HepG2 (cell line): ENCODE results near the gene POPDC2. TPM values are rescaled to one million over a fixed set of nuclear protein-coding genes. Genes with fewer than 3 reads are reported as not detected.

ENCODE experiments used
- AGO2 ChIP-seq: fragments of 200-400 bp; formaldehyde crosslinking; optimal IDR thresholded peaks from 2 replicates; pipeline ENCODE3; 2017; ENCODE audit warnings: mild to moderate bottlenecking, low read depth, low read length, moderate library complexity
- ATRX ChIP-seq: sonication (generic); formaldehyde crosslinking; IDR thresholded peaks from 2 replicates; pipeline ENCODE4 v1.4.0; 2020; ENCODE audit warnings: missing genetic modification reagents, borderline replicate concordance
- CEBPZ ChIP-seq: IDR thresholded peaks from 2 replicates; pipeline ENCODE4 v1.6.1; 2012; ENCODE audit warnings: low read length, improper control_type of control experiment
- ELF3 ChIP-seq: IDR thresholded peaks from 2 replicates; pipeline ENCODE4 v1.6.1; 2016; ENCODE audit warnings: missing genetic modification reagents, missing compliant biosample characterization
- EP300 ChIP-seq, 3 experiments: sonication (generic) in 1 of 3; formaldehyde crosslinking in 1 of 3; IDR thresholded peaks; 2 replicates each; pipeline versions ENCODE4 v1.5.1 to v1.6.1; 2011 to 2020; ENCODE audit warnings: low read depth in 2 of 3, low read length in 2 of 3, borderline replicate concordance in 1 of 3, improper control_type of control experiment in 1 of 3, mild to moderate bottlenecking in 1 of 3, missing genetic modification reagents in 1 of 3, moderate library complexity in 1 of 3
- KLF9 ChIP-seq: IDR thresholded peaks from 2 replicates; pipeline ENCODE4 v1.6.1; 2016; ENCODE audit warnings: low read depth
- MTA3 ChIP-seq: sonication (generic); formaldehyde crosslinking; IDR thresholded peaks from 2 replicates; pipeline ENCODE4 v1.4.0; 2020; ENCODE audit warnings: missing genetic modification reagents
- MYC ChIP-seq: sonication (generic); formaldehyde crosslinking; IDR thresholded peaks from 2 replicates; pipeline ENCODE4 v1.9.0; 2021; ENCODE audit warnings: missing genetic modification reagents, borderline replicate concordance
- NFYB ChIP-seq: sonication (generic); formaldehyde crosslinking; IDR thresholded peaks from 2 replicates; pipeline ENCODE4 v1.4.0; 2020; ENCODE audit warnings: missing genetic modification reagents
- PHF8 ChIP-seq: sonication (generic); formaldehyde crosslinking; IDR thresholded peaks from 2 replicates; pipeline ENCODE4 v1.5.0; 2020; ENCODE audit warnings: missing genetic modification reagents
- SALL1 ChIP-seq: sonication (generic); formaldehyde crosslinking; IDR thresholded peaks from 2 replicates; pipeline ENCODE4 v1.8.0; 2022; ENCODE audit warnings: mild to moderate bottlenecking, missing genetic modification reagents
- SRSF9 ChIP-seq: fragments of 200-400 bp; formaldehyde crosslinking; IDR thresholded peaks from 2 replicates; pipeline ENCODE4 v1.6.1; 2018; ENCODE audit warnings: borderline replicate concordance, mild to moderate bottlenecking, low read depth, low read length; ENCODE audit not compliant: insufficient read depth, poor library complexity, severe bottlenecking
- WIZ ChIP-seq: sonication (generic); formaldehyde crosslinking; IDR thresholded peaks from 2 replicates; pipeline ENCODE4 v1.5.1; 2020; ENCODE audit warnings: mild to moderate bottlenecking, missing genetic modification reagents
- ZBTB33 ChIP-seq: sonication (generic); formaldehyde crosslinking; IDR thresholded peaks from 2 replicates; pipeline ENCODE4 v1.4.0; 2020; ENCODE audit warnings: missing genetic modification reagents
- ZBTB38 ChIP-seq: sonication (generic); formaldehyde crosslinking; IDR thresholded peaks from 2 replicates; pipeline ENCODE4 v1.5.1; 2020; ENCODE audit warnings: mild to moderate bottlenecking, missing genetic modification reagents
- ZNF383 ChIP-seq: sonication (generic); formaldehyde crosslinking; IDR thresholded peaks from 2 replicates; pipeline ENCODE4 v1.4.0; 2020; ENCODE audit warnings: missing genetic modification reagents, mild to moderate bottlenecking, borderline replicate concordance
- ZNF570 ChIP-seq: sonication (generic); formaldehyde crosslinking; IDR thresholded peaks from 2 replicates; pipeline ENCODE4 v1.4.0; 2020; ENCODE audit warnings: mild to moderate bottlenecking, missing genetic modification reagents, borderline replicate concordance
- ZNF605 ChIP-seq: sonication (generic); formaldehyde crosslinking; IDR thresholded peaks from 2 replicates; pipeline ENCODE4 v1.8.0; 2022; ENCODE audit warnings: mild to moderate bottlenecking, missing genetic modification reagents
- polyA plus RNA-seq, 8 experiments: library from polyadenylated mRNA; depleted of rRNA in 3 of 8; stranded (reverse) in 7 of 8; unstranded in 1 of 8; fragments of >200 nt; fragmentation: Illumina TruSeq in 4 of 8; extraction: Trizol in 4 of 8; gene quantifications; 2 replicates each; pipeline versions ENCODE4 v1.2.1 to v1.2.3, GENCODE V29; 2011 to 2016; ENCODE audit warnings: low read depth in 4 of 8, missing spikeins in 1 of 8, mixed read lengths in 1 of 8; ENCODE audit not compliant: insufficient read depth in 1 of 8
- total RNA-seq, 5 experiments: library from RNA; depleted of rRNA; stranded (reverse); fragments of >200 nt; fragmentation: Illumina TruSeq; extraction: Trizol; gene quantifications; 2 replicates each; pipeline ENCODE4 v1.2.3, GENCODE V29; 2016; ENCODE audit warnings: low read depth in 1 of 5
- TF ChIP-seq, protein P1 (sequence below): IDR thresholded peaks from 2 replicates; pipeline ENCODE4 v1.6.1; 2018; ENCODE audit warnings: missing genetic modification reagents
- TF ChIP-seq, protein P2 (sequence below): sonication (generic); formaldehyde crosslinking; IDR thresholded peaks from 2 replicates; pipeline ENCODE4 v1.5.1; 2020; ENCODE audit warnings: missing genetic modification reagents, mild to moderate bottlenecking, borderline replicate concordance

Gene POPDC2
- total and polyA plus RNA-seq, 2 of the 13 experiments (the other 11 are each of a cell fraction or from before 2014, with no cell fraction given): 0.18 to 0.58 TPM

DNA sequence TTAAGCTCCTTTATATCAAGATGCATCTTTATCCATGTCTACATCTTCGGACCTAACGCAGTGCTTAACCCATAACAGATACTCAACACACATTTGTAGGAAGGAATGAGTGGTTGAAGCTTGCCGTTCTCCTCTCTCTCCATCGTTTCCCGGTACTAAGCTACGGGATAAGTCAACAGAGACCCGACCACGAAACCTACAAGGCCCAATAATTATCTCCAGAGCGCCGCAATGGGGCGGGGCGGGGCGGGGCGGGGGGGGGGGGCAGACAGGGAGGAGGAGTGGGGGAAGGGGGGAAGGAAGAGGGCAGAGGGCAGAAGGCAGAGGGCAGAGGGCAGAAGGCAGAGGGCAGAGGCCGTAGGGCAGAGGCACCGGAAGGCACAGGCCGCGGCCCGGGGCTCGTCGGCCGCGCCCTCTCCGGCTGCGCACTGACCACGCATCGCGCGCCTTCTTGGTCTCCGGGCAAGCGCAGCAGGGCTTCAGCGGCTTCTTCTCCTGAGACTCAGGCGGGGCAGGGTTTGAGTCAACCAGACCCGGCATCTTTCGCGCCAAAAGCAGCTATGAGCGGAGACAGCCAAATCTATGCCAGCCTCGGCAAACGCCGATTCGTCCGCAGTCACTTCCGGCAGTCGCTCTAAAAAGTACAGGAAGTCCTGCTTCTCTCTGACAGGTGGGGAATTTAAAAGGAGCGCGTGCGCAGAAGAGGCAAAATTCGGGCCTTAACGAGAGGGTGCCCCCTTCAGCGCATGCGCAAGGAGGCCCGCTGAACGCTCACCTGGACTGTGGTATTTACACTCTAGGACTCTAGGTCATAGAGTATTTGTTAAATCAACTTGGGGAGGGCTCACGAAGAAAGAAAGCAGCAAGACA, 16.6 kb upstream of the POPDC2 start, which contains the start of gene COX17 (continued):
- TF ChIP-seq ELF3 (CRISPR knock-in tag): peak; percentile 75
- peak; percentile 39; the same call in 1 of the 2 replicates for TF ChIP-seq ZNF605 (CRISPR knock-in tag)
- no peak for TF ChIP-seq ZNF570 (CRISPR knock-in tag)
- TF ChIP-seq MYC (CRISPR knock-in tag): peak; percentile 49; the same call in 1 of the 2 replicates
- peak; percentile 94 for TF ChIP-seq PHF8
- no peak for TF ChIP-seq EP300 (IDR thresholded peaks at IDR 0.05; ENCODE audit: low read depth in 2 of 2, low read length in 2 of 2)
- no peak for TF ChIP-seq EP300 (CRISPR knock-in tag; IDR thresholded peaks at IDR 0.05; ENCODE audit: borderline replicate concordance)
- no peak for TF ChIP-seq ZNF383 (CRISPR knock-in tag)
- no peak for TF ChIP-seq CEBPZ
- TF ChIP-seq, protein P1, sequence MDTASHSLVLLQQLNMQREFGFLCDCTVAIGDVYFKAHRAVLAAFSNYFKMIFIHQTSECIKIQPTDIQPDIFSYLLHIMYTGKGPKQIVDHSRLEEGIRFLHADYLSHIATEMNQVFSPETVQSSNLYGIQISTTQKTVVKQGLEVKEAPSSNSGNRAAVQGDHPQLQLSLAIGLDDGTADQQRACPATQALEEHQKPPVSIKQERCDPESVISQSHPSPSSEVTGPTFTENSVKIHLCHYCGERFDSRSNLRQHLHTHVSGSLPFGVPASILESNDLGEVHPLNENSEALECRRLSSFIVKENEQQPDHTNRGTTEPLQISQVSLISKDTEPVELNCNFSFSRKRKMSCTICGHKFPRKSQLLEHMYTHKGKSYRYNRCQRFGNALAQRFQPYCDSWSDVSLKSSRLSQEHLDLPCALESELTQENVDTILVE (CRISPR knock-in tag): no peak
- peak; percentile 57; the same call in 1 of the 2 replicates for TF ChIP-seq ZBTB38 (CRISPR knock-in tag)
- peak; percentile 66 for TF ChIP-seq NFYB (CRISPR knock-in tag)
- no peak for TF ChIP-seq AGO2
- 0 out of 2 replicates have a peak, but pooled peaks have one; percentile 64 for TF ChIP-seq KLF9 (CRISPR knock-in tag)
- TF ChIP-seq SRSF9: no peak
- no peak for TF ChIP-seq MTA3
- TF ChIP-seq WIZ (CRISPR knock-in tag): peak; percentile 75; the same call in 1 of the 2 replicates
- TF ChIP-seq ZBTB33 (CRISPR knock-in tag): no peak
- TF ChIP-seq ATRX (CRISPR knock-in tag): no peak
- TF ChIP-seq, protein P2, sequence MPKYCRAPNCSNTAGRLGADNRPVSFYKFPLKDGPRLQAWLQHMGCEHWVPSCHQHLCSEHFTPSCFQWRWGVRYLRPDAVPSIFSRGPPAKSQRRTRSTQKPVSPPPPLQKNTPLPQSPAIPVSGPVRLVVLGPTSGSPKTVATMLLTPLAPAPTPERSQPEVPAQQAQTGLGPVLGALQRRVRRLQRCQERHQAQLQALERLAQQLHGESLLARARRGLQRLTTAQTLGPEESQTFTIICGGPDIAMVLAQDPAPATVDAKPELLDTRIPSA (CRISPR knock-in tag): no peak
- TF ChIP-seq SALL1 (CRISPR knock-in tag): peak; percentile 69
